PC-9 (cell line): ENCODE measurements around the gene PGAM4. TPM values are rescaled to one million over a fixed set of nuclear protein-coding genes. Genes with fewer than 3 reads are reported as not detected.

Experiments used
- Bru-seq: library from RNA; stranded (reverse); fragments of 400-500 nt; gene quantifications from one replicate; lab custom pipeline; 2021; lab: Mats Ljungman, UMichigan
- BruChase-seq, 2 experiments: library from RNA; stranded (reverse); fragments of 400-500 nt; gene quantifications; one replicate each; lab custom pipeline; 2021; lab: Mats Ljungman, UMichigan
- BruUV-seq: library from RNA; stranded (reverse); fragments of 400-500 nt; replicated peaks from 2 replicates; lab custom pipeline; 2021; lab: Mats Ljungman, UMichigan
- CTCF ChIA-PET: fragments of 300-600 bp; sonication (Branson Sonifier 250); formaldehyde crosslinking; loops from one replicate; lab custom pipeline; 2022; ENCODE audit warnings: antibody characterized with exemption; lab: Charles Lee
- POLR2A ChIA-PET: fragments of 300-600 bp; sonication (Branson Sonifier 250); formaldehyde crosslinking; loops from one replicate; lab custom pipeline; 2022; ENCODE audit warnings: antibody characterized with exemption; ENCODE audit not compliant: unreplicated experiment; lab: Charles Lee
- DNase-seq, 2 experiments: peaks; one replicate each; pipeline versions ENCODE4 v3.0.0 to v3.0.0-alpha.2; 2015 to 2022; ENCODE audit warnings: mixed read lengths in 1 of 2
- H2AFZ ChIP-seq: fragments of 200-600 bp; sonication (generic); 2 replicates; pipeline ENCODE4 v1.8.1; 2017; ENCODE audit warnings: antibody characterized with exemption
- H3F3A ChIP-seq: fragments of 200-600 bp; sonication (generic); 2 replicates; pipeline ENCODE4 v1.8.1; 2017; ENCODE audit warnings: antibody characterized with exemption, mild to moderate bottlenecking, low read depth; ENCODE audit not compliant: insufficient read depth
- H3K27ac ChIP-seq: fragments of 200-600 bp; sonication (generic); 2 replicates; pipeline ENCODE4 v1.6.1; 2016; ENCODE audit warnings: mixed run types
- H3K27me3 ChIP-seq: fragments of 200-600 bp; sonication (generic); 2 replicates; pipeline ENCODE4 v1.6.1; 2016; ENCODE audit warnings: low read depth, mixed run types; ENCODE audit not compliant: insufficient read depth
- H3K36me3 ChIP-seq: fragments of 200-600 bp; sonication (generic); 2 replicates; pipeline ENCODE4 v1.6.1; 2016; ENCODE audit warnings: low read depth, mixed run types
- H3K4me1 ChIP-seq: fragments of 200-600 bp; sonication (generic); replicated peaks from 2 replicates; pipeline ENCODE4 v1.6.1; 2016; ENCODE audit warnings: mixed run types; ENCODE audit not compliant: insufficient read depth
- H3K4me2 ChIP-seq: fragments of 200-600 bp; sonication (generic); 2 replicates; pipeline ENCODE4 v1.6.1; 2017; ENCODE audit warnings: mixed run types
- H3K4me3 ChIP-seq: fragments of 200-600 bp; sonication (generic); 2 replicates; pipeline ENCODE4 v1.6.1; 2016; ENCODE audit warnings: mixed run types
- H3K79me2 ChIP-seq: fragments of 200-600 bp; sonication (generic); 2 replicates; pipeline ENCODE4 v1.6.1; 2017; ENCODE audit warnings: low read depth, mixed run types
- H3K9me2 ChIP-seq: fragments of 200-600 bp; sonication (generic); 2 replicates; pipeline ENCODE4 v1.8.1; 2017; ENCODE audit warnings: mild to moderate bottlenecking; ENCODE audit not compliant: insufficient read depth
- H3K9me3 ChIP-seq: fragments of 200-600 bp; sonication (generic); 2 replicates; pipeline ENCODE4 v1.8.1; 2016; ENCODE audit warnings: low read depth; ENCODE audit not compliant: insufficient read depth
- H4K20me1 ChIP-seq: fragments of 200-600 bp; sonication (generic); 2 replicates; pipeline ENCODE4 v1.8.1; 2017; ENCODE audit not compliant: insufficient read depth
- CTCF ChIP-seq: fragments of 200-600 bp; sonication (generic); conservative IDR thresholded peaks from 2 replicates; pipeline ENCODE4 v1.6.1; 2017; ENCODE audit warnings: mixed run types, antibody characterized with exemption, mild to moderate bottlenecking, moderate library complexity
- EZH2 ChIP-seq: fragments of 200-600 bp; sonication (generic); IDR thresholded peaks from 2 replicates; pipeline ENCODE4 v1.8.0; 2017; ENCODE audit warnings: antibody characterized with exemption, low read depth
- intact Hi-C: fragments of 100-400 bp; cut with micrococcal nuclease; formaldehyde crosslinking; loops from one replicate; pipeline ENCODE4 v1.10.0; 2022; ENCODE audit not compliant: unreplicated experiment
- long read RNA-seq: library from polyadenylated mRNA; stranded (forward); transcript quantifications from one replicate; pipeline ENCODE4 v2.0.0, GENCODE V29; 2022
- total RNA-seq: library from RNA; stranded (reverse); gene quantifications from 2 replicates; pipeline ENCODE4 v1.2.3, GENCODE V29; 2021

PGAM4 gene
- not detected in 2 replicates for total RNA-seq
- Bru-seq, nascent RNA, result not detected
- not detected for BruChase-seq, experiment 1, labeled RNA remaining after a 2-hour chase
- BruChase-seq, experiment 2, labeled RNA remaining after a 6-hour chase, result not detected
- long read RNA-seq, result 0 reads

DNA sequence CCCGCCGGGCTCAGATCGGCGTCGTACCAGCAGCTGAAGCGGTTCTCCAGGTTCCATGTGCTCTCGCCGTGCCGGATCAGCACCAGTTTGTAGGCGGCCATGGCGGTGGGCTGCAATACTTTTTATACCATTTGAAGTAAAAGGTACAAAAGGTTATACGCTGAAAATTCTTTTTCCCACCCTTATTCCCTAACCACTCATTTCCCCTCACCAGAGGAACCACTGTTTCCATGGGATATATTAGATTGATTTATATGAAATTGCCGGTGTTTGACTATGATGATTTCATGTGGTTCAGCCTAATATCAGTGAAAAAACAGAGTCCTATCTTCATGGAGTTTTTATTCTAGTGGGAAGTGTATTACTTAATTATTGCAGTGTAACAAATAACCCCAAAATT is at the start of gene PGAM4:
TSS of gene PGAM4 (minus strand) at position 101 of the 400 bp plus-strand sequence. CDS start at position 101, 0 bp downstream.
- POLR2A ChIA-PET, result no interaction called here
- H3K4me1 ChIP-seq, result no peaks in the 10 kb centered on the region
- no peaks in the 10 kb centered on the region for H3K79me2 ChIP-seq
- DNase-seq, result no peak
- no peaks in the 10 kb centered on the region; the same call in 1 of the 2 replicates for H3K9me2 ChIP-seq
- CTCF ChIA-PET, result no interaction called here
- no peaks in the 10 kb centered on the region for H3K36me3 ChIP-seq
- H3F3A ChIP-seq, result no peaks in the 10 kb centered on the region
- no peaks in the 10 kb centered on the region for H3K9me3 ChIP-seq
- H3K4me2 ChIP-seq, result no peak within 1 kb of the TSS
- no peaks in the 10 kb centered on the region for H3K27me3 ChIP-seq
- no peak within 1 kb of the TSS for H3K27ac ChIP-seq
- no peak within 1 kb of the TSS for H2AFZ ChIP-seq
- no peak within 1 kb of the TSS for H3K4me3 ChIP-seq
- no peaks in the 10 kb centered on the region for H4K20me1 ChIP-seq
- no peak for TF ChIP-seq CTCF
- TF ChIP-seq EZH2, result no peak
- intact Hi-C loops, result no loop called here
- BruUV-seq, result no TSS peak

GRCh38 chrX:78011846-78012245 is 42.4 kb upstream of the PGAM4 start:
- H3K27me3 ChIP-seq, result no peaks in the 10 kb centered on the region
- no peak overlapping the region for H3K4me2 ChIP-seq
- no peaks in the 10 kb centered on the region for H3K9me2 ChIP-seq
- no peaks in the 10 kb centered on the region for H3F3A ChIP-seq
- ChIA-PET CTCF (no interaction called here), POLR2A (no interaction called here)
- no peaks in the 10 kb centered on the region for H4K20me1 ChIP-seq
- H3K27ac ChIP-seq, result no peak overlapping the region
- intact Hi-C loops, result no loop called here
- no peak overlapping the region for H2AFZ ChIP-seq
- no peak overlapping the region for H3K4me3 ChIP-seq
- TF ChIP-seq EZH2 (no peak), CTCF (no peak)
- no peaks in the 10 kb centered on the region for H3K9me3 ChIP-seq
- BruUV-seq, result no TSS peak
- no peaks in the 10 kb centered on the region for H3K4me1 ChIP-seq
- no peak for DNase-seq
- no peaks in the 10 kb centered on the region for H3K36me3 ChIP-seq
- H3K79me2 ChIP-seq, result no peaks in the 10 kb centered on the region

GRCh38 chrX:77979870-77980269 is 10.4 kb upstream of the PGAM4 start:
- Histone ChIP-seq H3K79me2 (no peaks in the 10 kb centered on the region), H3K27me3 (no peaks in the 10 kb centered on the region), H3F3A (no peaks in the 10 kb centered on the region), H3K36me3 (no peaks in the 10 kb centered on the region), H2AFZ (no peak overlapping the region), H3K4me1 (peaks cover 7% of the 10 kb centered on the region), H3K27ac (no peak overlapping the region), H3K4me2 (no peak overlapping the region), H3K9me2 (no peaks in the 10 kb centered on the region), H4K20me1 (no peaks in the 10 kb centered on the region), H3K9me3 (no peaks in the 10 kb centered on the region), H3K4me3 (no peak overlapping the region)
- TF ChIP-seq CTCF, result no peak
- BruUV-seq, result no TSS peak
- CTCF ChIA-PET, result no interaction called here
- no peak for DNase-seq
- intact Hi-C loops, result no loop called here
- POLR2A ChIA-PET, result no interaction called here
